ENCODE data around the gene MYLK2.
"Not testable (repeated sequence)": the region's sequence is repeated elsewhere in the genome, so short reads cannot be mapped to it uniquely, and the experiment has no call there.

MYLK2 gene

GRCh38 chr20:31819083-31819784, at the start of gene MYLK2:
TSS of gene MYLK2 (plus strand) at chr20:31819356. CDS start at chr20:31819581, 225 bp downstream.
- DNase-seq: no peak

- no peak for DNase-seq
Measured at GRCh38 chr20:31769681-31770080, 49.5 kb upstream of the MYLK2 start.

- DNase-seq: no peak
Measured at GRCh38 chr20:31770243-31770642, 48.9 kb upstream of the MYLK2 start.

- no peak for DNase-seq
Measured at GRCh38 chr20:31774408-31774807, 44.7 kb upstream of the MYLK2 start.

- DNase-seq: no peak
Measured at GRCh38 chr20:31780839-31781238, 38.3 kb upstream of the MYLK2 start.

GRCh38 chr20:31781945-31782344, 37.2 kb upstream of the MYLK2 start:
- DNase-seq: no peak

GRCh38 chr20:31784354-31785044, 34.7 kb upstream of the MYLK2 start:
- DNase-seq: no peak

- DNase-seq: no peak
Measured at GRCh38 chr20:31785089-31785488, 34.1 kb upstream of the MYLK2 start.

- no peak for DNase-seq
Measured at GRCh38 chr20:31788578-31788977, 30.6 kb upstream of the MYLK2 start.

GRCh38 chr20:31790401-31790800, 28.8 kb upstream of the MYLK2 start:
- no peak for DNase-seq

GRCh38 chr20:31797364-31797763, 21.8 kb upstream of the MYLK2 start:
- no peak for DNase-seq

- DNase-seq: no peak
Measured at GRCh38 chr20:31801508-31801907, 17.6 kb upstream of the MYLK2 start.

GRCh38 chr20:31803552-31804291, 15.4 kb upstream of the MYLK2 start:
- no peak for DNase-seq

GRCh38 chr20:31806564-31807355, 12.4 kb upstream of the MYLK2 start:
- no peak for DNase-seq

GRCh38 chr20:31808481-31808880, 10.7 kb upstream of the MYLK2 start:
- DNase-seq: no peak

GRCh38 chr20:31809661-31810060, 9.5 kb upstream of the MYLK2 start:
- DNase-seq: no peak

GRCh38 chr20:31811198-31811597, 8.0 kb upstream of the MYLK2 start:
- no peak for DNase-seq

- DNase-seq: no peak
Measured at GRCh38 chr20:31811796-31812728, 7.1 kb upstream of the MYLK2 start.

- DNase-seq: no peak
Measured at GRCh38 chr20:31813611-31814010, 5.5 kb upstream of the MYLK2 start.

- not testable (repeated sequence) for DNase-seq
Measured at GRCh38 chr20:31814142-31814541, 5.0 kb upstream of the MYLK2 start.

GRCh38 chr20:31815408-31816188, 3.6 kb upstream of the MYLK2 start:
- no peak for DNase-seq
